ENCODE measurements around the gene PPIH. TPM values are rescaled to one million over a fixed set of nuclear protein-coding genes. Genes with fewer than 3 reads are reported as not detected.

PPIH gene
- total RNA-seq, 6 experiments from 2014 or later: 8.1 to 14.9 (median 9.2) TPM

DNA sequence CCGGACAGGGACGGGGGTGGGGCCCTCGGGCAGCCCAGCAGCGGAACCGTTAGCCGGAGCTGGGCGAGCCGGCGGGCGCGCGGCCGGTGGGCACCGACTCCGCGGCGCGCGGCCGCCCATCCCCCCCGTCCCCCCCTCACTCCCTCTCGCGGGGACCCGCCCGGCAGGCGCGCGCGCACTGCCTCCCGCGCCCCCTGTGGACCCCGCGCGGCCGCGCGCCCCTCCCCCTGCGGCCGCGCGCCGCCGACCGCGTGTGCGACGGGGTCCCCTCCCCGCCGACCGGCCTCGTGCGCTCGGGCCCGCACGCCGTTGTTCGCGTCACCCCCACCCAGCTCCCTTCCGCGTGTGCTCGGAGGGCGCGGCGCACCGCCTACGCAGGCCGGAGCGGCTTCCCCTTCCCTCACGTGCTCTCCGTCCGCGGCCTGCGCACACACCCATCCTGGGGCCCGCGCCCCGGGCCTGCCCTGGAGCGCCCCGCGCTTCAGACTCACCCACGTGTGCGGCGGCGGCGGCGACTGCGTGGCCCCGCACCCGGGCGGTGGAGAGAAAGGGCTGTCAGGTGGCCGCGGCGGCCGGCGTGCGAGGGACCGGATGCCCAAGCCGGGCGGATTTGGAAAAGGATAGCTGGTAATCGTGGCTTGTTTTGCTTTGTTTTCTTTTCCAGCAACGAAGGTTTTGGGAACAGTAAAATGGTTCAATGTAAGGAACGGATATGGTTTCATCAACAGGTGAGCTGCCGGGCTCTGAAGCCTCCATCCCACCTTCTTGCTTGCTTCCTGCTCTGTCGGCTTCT is 24.7 kb downstream of the PPIH start:
- peaks cover 0 to 47% (median 17%) of the 10 kb centered on the region in 4 donors for H3K4me1 ChIP-seq
- H3K9me3 ChIP-seq: no peaks in the 10 kb centered on the region
- DNase-seq: peak; percentile 76 to 85 (median 83)
- peak overlapping the region; percentile 72 to 90 (median 80) for H3K4me3 ChIP-seq
- intact Hi-C loops (cut with DNase I): no loop called here
- WGBS (ENCODE audit: insufficient coverage, low coverage, low lambda C conversion rate, missing lambda C conversion rate): 2% methylated on average over 5 of the region's 103 CpGs
- no peaks in the 10 kb centered on the region for H3K27me3 ChIP-seq
- peaks cover 0 to 3% (median 0%) of the 10 kb centered on the region in 4 donors for H3K36me3 ChIP-seq
- peak overlapping the region; percentile 59 to 90 (median 73) for H3K27ac ChIP-seq
- ATAC-seq: peak; percentile 59 to 66 (median 63)
- TF ChIP-seq, protein P1, sequence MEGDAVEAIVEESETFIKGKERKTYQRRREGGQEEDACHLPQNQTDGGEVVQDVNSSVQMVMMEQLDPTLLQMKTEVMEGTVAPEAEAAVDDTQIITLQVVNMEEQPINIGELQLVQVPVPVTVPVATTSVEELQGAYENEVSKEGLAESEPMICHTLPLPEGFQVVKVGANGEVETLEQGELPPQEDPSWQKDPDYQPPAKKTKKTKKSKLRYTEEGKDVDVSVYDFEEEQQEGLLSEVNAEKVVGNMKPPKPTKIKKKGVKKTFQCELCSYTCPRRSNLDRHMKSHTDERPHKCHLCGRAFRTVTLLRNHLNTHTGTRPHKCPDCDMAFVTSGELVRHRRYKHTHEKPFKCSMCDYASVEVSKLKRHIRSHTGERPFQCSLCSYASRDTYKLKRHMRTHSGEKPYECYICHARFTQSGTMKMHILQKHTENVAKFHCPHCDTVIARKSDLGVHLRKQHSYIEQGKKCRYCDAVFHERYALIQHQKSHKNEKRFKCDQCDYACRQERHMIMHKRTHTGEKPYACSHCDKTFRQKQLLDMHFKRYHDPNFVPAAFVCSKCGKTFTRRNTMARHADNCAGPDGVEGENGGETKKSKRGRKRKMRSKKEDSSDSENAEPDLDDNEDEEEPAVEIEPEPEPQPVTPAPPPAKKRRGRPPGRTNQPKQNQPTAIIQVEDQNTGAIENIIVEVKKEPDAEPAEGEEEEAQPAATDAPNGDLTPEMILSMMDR (IDR thresholded peaks at IDR 0.05): no peak
- peak; percentile 24 for TF ChIP-seq POLR2A (IDR thresholded peaks at IDR 0.05)

DNA sequence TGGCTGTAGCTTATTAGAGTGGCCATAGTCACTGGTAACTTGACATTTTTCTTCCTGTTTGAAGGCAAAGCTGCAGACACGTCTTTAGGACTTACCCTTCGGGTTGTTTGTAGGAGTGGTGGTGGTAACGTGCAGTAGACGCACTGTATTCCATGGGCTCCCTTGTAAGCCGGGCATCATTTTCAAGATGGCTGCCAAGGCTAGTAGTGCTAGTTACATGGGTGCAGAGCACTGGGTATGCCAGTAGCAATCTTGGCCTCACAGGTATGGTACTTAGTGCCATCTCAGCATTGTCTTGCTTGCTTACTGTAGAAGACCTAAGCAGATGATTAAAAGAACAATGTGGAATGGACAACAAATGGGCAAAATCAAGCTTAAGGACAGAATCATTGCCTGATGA is 25.9 kb downstream of the PPIH start:
- Histone ChIP-seq H3K27ac (no peak overlapping the region), H3K36me3 (peaks cover 0 to 3% (median 0%) of the 10 kb centered on the region in 4 donors), H3K9me3 (no peaks in the 10 kb centered on the region), H3K27me3 (no peaks in the 10 kb centered on the region), H3K4me3 (no peak overlapping the region), H3K4me1 (peaks cover 0 to 52% (median 17%) of the 10 kb centered on the region in 4 donors)
- TF ChIP-seq, protein P1 (IDR thresholded peaks at IDR 0.05): no peak
- no peak for TF ChIP-seq POLR2A (IDR thresholded peaks at IDR 0.05)
- intact Hi-C loops (cut with DNase I): no loop called here
- ATAC-seq (no peak), DNase-seq (no peak)
- 43% methylated on average over 5 of the region's 5 CpGs for WGBS (ENCODE audit: insufficient coverage, low coverage, low lambda C conversion rate, missing lambda C conversion rate)

DNA sequence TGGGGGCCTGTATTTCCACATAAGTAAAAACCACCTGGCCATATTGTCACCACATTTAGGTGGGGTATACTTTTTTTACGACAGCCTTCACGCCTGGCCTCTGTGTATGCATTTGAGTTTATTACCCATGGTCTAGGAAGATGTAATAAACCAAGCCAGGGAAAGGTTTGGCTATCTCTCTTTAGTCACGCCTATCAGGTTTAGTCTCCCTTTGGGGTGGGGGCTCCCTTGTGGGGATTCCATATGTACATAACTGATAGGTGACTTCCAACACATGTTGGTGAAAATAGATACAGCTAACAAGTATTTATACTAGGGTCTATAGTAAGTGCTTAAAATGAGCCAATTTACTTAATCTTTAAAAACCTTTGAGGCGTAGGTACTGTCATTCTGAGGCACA is 28.2 kb downstream of the PPIH start:
- WGBS (ENCODE audit: insufficient coverage, low coverage, low lambda C conversion rate, missing lambda C conversion rate): 74% methylated on average over 4 of the region's 4 CpGs
- H3K36me3 ChIP-seq: peaks cover 0 to 3% (median 0%) of the 10 kb centered on the region in 4 donors
- ATAC-seq: no peak
- TF ChIP-seq, protein P1 (IDR thresholded peaks at IDR 0.05): no peak
- no peak for TF ChIP-seq POLR2A (IDR thresholded peaks at IDR 0.05)
- no peak overlapping the region for H3K27ac ChIP-seq
- no peaks in the 10 kb centered on the region for H3K9me3 ChIP-seq
- intact Hi-C loops (cut with DNase I): no loop called here
- no peak overlapping the region for H3K4me3 ChIP-seq
- DNase-seq: no peak
- no peaks in the 10 kb centered on the region for H3K27me3 ChIP-seq
- peaks cover 0 to 60% (median 14%) of the 10 kb centered on the region in 4 donors for H3K4me1 ChIP-seq

DNA sequence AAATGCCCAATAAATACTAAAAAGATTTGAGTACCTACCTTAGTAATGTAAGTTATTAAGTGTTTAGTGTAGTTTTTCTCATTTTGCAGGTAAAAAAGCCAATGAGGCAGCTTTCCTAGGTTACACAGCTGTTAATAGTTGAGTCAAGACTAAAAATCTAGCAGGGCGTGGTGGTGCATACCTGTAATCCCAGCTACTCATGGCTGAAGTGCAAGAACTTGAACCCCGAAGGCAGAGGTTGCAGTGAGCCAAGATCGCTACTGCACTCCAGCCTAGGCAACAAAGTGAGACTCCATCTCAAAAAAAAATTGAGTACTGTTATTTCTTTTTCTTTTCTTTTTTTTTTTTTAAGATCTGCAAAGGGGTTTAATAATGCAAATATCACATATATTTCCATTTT is 31.7 kb downstream of the PPIH start:
- TF ChIP-seq, protein P1 (IDR thresholded peaks at IDR 0.05): no peak
- no peak for TF ChIP-seq POLR2A (IDR thresholded peaks at IDR 0.05)
- no peak for ATAC-seq
- intact Hi-C loops (cut with DNase I): no loop called here
- Histone ChIP-seq H3K27ac (no peak overlapping the region), H3K27me3 (no peaks in the 10 kb centered on the region), H3K4me1 (peaks cover 0 to 61% (median 18%) of the 10 kb centered on the region in 4 donors), H3K9me3 (no peaks in the 10 kb centered on the region), H3K4me3 (no peak overlapping the region), H3K36me3 (peaks cover 0 to 2% (median 0%) of the 10 kb centered on the region in 4 donors)
- DNase-seq: no peak
- WGBS (ENCODE audit: insufficient coverage, low coverage, low lambda C conversion rate, missing lambda C conversion rate): 79% methylated on average over 3 of the region's 3 CpGs
